Panc1 (cell line): ENCODE results near the gene LYPD6B. TPM values are rescaled to one million over a fixed set of nuclear protein-coding genes. Genes with fewer than 3 reads are reported as not detected.

Source experiments
- ATAC-seq: fragments of 200-7000 bp; cut with Tn5 transposase; 2 replicates; pipeline ENCODE4 v1.9.1; 2020; ENCODE audit warnings: mild to moderate bottlenecking, moderate library complexity
- BruUV-seq: library from RNA; stranded (reverse); fragments of 400-500 nt; replicated peaks from 2 replicates; lab custom pipeline; 2021; lab: Mats Ljungman, UMichigan
- CTCF ChIA-PET: fragments of 300-600 bp; sonication (Branson Sonifier 250); formaldehyde crosslinking; loops from one replicate; lab custom pipeline; 2022; ENCODE audit warnings: antibody characterized with exemption; lab: Charles Lee
- POLR2A ChIA-PET: fragments of 300-600 bp; sonication (Branson Sonifier 250); formaldehyde crosslinking; loops from one replicate; lab custom pipeline; 2022; ENCODE audit warnings: antibody characterized with exemption; lab: Charles Lee
- DNase-seq: peaks from one replicate; pipeline ENCODE4 v3.0.0-alpha.2; 2010; ENCODE audit warnings: low read depth, low spot score
- H3K27ac ChIP-seq: 2 replicates; pipeline ENCODE4 v1.5.1; 2011; ENCODE audit warnings: mild to moderate bottlenecking, low read length, inconsistent platforms
- H3K27me3 ChIP-seq: fragments of 200-500 bp; sonication (Bioruptor generic); 2 replicates; pipeline ENCODE4 v1.6.0; 2014; ENCODE audit warnings: low read length, inconsistent platforms; ENCODE audit not compliant: control insufficient read depth, insufficient read depth
- H3K36me3 ChIP-seq: fragments of 200-500 bp; sonication (Bioruptor generic); 2 replicates; pipeline ENCODE4 v1.5.1; 2014; ENCODE audit warnings: inconsistent platforms, mild to moderate bottlenecking, low read length, moderate library complexity; ENCODE audit not compliant: control insufficient read depth, insufficient read depth
- H3K4me1 ChIP-seq: 2 replicates; pipeline ENCODE4 v1.5.1; 2011; ENCODE audit warnings: inconsistent platforms, mild to moderate bottlenecking, low read length, moderate library complexity; ENCODE audit not compliant: control insufficient read depth, insufficient read depth
- H3K4me3 ChIP-seq, 2 experiments: 2 replicates each; pipeline ENCODE4 v1.5.1; 2011 to 2012; ENCODE audit warnings: low read depth in 2 of 2, low read length in 2 of 2, mild to moderate bottlenecking in 2 of 2, inconsistent platforms in 1 of 2, moderate library complexity in 1 of 2
- H3K9me3 ChIP-seq: fragments of 200-500 bp; sonication (Bioruptor generic); 2 replicates; pipeline ENCODE4 v1.5.1; 2014; ENCODE audit warnings: low read depth, mild to moderate bottlenecking, inconsistent platforms, low read length, moderate library complexity; ENCODE audit not compliant: control insufficient read depth, insufficient read depth
- CTCF ChIP-seq: fragments of 450-650 bp; IDR thresholded peaks from 2 replicates; pipeline ENCODE4 v1.5.1; 2017; ENCODE audit warnings: mild to moderate bottlenecking
- POLR2AphosphoS5 ChIP-seq: IDR thresholded peaks from 2 replicates; pipeline ENCODE4 v1.6.1; 2012; ENCODE audit warnings: mild to moderate bottlenecking, low read depth, low read length, moderate library complexity
- REST ChIP-seq, 2 experiments: IDR thresholded peaks; 2 replicates each; pipeline ENCODE4 v1.6.1; 2011 to 2012; ENCODE audit warnings: low read depth in 2 of 2, control low read depth in 1 of 2, low read length in 1 of 2, mild to moderate bottlenecking in 1 of 2, moderate library complexity in 1 of 2; ENCODE audit not compliant: insufficient read depth in 1 of 2
- SIN3A ChIP-seq: IDR thresholded peaks from 2 replicates; pipeline ENCODE4 v1.6.1; 2012; ENCODE audit warnings: low read depth, mild to moderate bottlenecking, low read length, moderate library complexity, borderline replicate concordance; ENCODE audit not compliant: insufficient read depth
- TCF7L2 ChIP-seq: IDR thresholded peaks from 2 replicates; pipeline ENCODE4 v1.6.1; 2011; ENCODE audit warnings: mild to moderate bottlenecking, low read depth, low read length, inconsistent platforms
- in situ Hi-C: cut with HindIII; loops from 2 replicates; pipeline ENCODE4 v1.10.0; 2016; ENCODE audit warnings: low sequenced_read_pairs, low pct_unique_long_range_greater_than_20kb
- intact Hi-C: fragments of 100-400 bp; cut with micrococcal nuclease; formaldehyde crosslinking; loops from one replicate; pipeline ENCODE4 v1.10.0; 2022; ENCODE audit not compliant: unreplicated experiment
- total RNA-seq: library from RNA; stranded (reverse); gene quantifications from one replicate; pipeline ENCODE4 v1.2.1, GENCODE V29; 2021; ENCODE audit not compliant: unreplicated experiment

The LYPD6B gene
- total RNA-seq, 1 experiment from 2014 or later = 2.2 TPM

GRCh38 chr2:149189769-149190168, 151.3 kb downstream of the LYPD6B start:
- Histone ChIP-seq H3K4me3 (no peak overlapping the region), H3K9me3 (no peaks in the 10 kb centered on the region), H3K36me3 (no peaks in the 10 kb centered on the region), H3K27me3 (no peaks in the 10 kb centered on the region), H3K27ac (no peak overlapping the region), H3K4me1 (no peaks in the 10 kb centered on the region)
- no TSS peak for BruUV-seq
- intact Hi-C loops = no loop called here
- CTCF ChIA-PET = no interaction called here
- DNase-seq (no peak), ATAC-seq (no peak)
- in situ Hi-C loops = no loop called here
- POLR2A ChIA-PET = no interaction called here
- TF ChIP-seq POLR2AphosphoS5 = no peak
- no peak for TF ChIP-seq REST (IDR thresholded peaks at IDR 0.05; ENCODE audit: insufficient read depth in 1 of 2, low read depth in 2 of 2, low read length in 1 of 2)
- no peak for TF ChIP-seq SIN3A
- no peak for TF ChIP-seq CTCF
- TF ChIP-seq TCF7L2 = no peak

GRCh38 chr2:149191915-149192314, 153.4 kb downstream of the LYPD6B start:
- Histone ChIP-seq H3K9me3 (no peaks in the 10 kb centered on the region), H3K27me3 (no peaks in the 10 kb centered on the region), H3K4me1 (no peaks in the 10 kb centered on the region), H3K27ac (no peak overlapping the region), H3K36me3 (no peaks in the 10 kb centered on the region), H3K4me3 (no peak overlapping the region)
- in situ Hi-C loops = no loop called here
- intact Hi-C loops = no loop called here
- no peak for TF ChIP-seq CTCF
- no peak for TF ChIP-seq REST (IDR thresholded peaks at IDR 0.05; ENCODE audit: insufficient read depth in 1 of 2, low read depth in 2 of 2, low read length in 1 of 2)
- TF ChIP-seq SIN3A = no peak
- no peak for TF ChIP-seq POLR2AphosphoS5
- no peak for TF ChIP-seq TCF7L2
- CTCF ChIA-PET = no interaction called here
- DNase-seq = no peak
- POLR2A ChIA-PET = no interaction called here
- BruUV-seq = no TSS peak
- ATAC-seq = no peak
